Measurements from ENCODE around the gene HEPACAM. TPM values are rescaled to one million over a fixed set of nuclear protein-coding genes. Genes with fewer than 3 reads are reported as not detected.

The HEPACAM gene
- polyA plus RNA-seq, 2 of the 4 experiments (the other 2 are of a cell fraction), result not detected

DNA sequence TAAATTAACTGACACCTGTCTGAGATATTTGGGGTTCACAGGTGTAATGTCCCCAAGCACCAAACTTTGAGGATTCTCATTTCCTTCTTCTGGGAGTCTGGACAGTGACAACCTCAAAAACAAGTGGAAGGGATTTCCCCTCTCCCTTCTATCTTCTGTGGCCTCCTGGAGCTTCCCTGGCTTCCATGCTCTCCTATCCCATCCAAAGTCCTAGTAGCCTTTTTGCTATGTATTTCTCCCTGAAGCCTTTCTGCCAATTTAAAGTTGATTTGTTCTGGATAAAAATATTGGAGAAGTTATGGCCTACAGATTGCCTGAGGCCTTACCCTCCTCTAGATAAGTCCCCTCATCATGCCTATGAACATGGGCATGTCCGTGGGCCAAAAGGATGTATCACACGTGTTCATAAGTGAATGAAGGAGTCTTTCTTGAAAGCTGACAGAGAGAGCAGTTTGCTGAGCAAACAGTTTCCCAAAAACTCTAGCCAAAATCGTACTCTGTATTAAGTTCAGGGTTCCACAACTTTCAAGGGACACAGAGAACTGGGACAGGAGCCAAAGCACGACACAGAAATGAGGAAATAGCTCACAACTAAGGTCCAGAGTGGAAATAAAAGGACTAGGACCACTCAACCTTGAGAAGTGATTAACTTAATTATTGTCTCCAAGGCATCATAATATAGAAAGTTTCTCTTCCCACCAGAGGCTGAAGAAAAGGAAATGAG is 6.7 kb downstream of the HEPACAM start:
- Histone ChIP-seq H3K4me2 (no peak overlapping the region), H3K27ac (no peak overlapping the region), H3K9me3 (no peaks in the 10 kb centered on the region), H3K4me3 (no peak overlapping the region), H3K4me1 (no peaks in the 10 kb centered on the region)
- no peak for ATAC-seq
- DNase-seq (ENCODE audit: low read depth in 1 of 2, low spot score in 1 of 2), result no peak
- CTCF ChIA-PET, result no interaction called here
- TF ChIP-seq, protein P1, sequence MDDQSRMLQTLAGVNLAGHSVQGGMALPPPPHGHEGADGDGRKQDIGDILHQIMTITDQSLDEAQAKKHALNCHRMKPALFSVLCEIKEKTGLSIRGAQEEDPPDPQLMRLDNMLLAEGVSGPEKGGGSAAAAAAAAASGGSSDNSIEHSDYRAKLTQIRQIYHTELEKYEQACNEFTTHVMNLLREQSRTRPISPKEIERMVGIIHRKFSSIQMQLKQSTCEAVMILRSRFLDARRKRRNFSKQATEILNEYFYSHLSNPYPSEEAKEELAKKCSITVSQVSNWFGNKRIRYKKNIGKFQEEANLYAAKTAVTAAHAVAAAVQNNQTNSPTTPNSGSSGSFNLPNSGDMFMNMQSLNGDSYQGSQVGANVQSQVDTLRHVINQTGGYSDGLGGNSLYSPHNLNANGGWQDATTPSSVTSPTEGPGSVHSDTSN (IDR thresholded peaks at IDR 0.05), result no peak
- FAIRE-seq, result no peak
- 1% methylated on average over 4 of the region's 4 CpGs for WGBS (ENCODE audit: missing lambda C conversion rate)
- POLR2A ChIA-PET, result no interaction called here

DNA sequence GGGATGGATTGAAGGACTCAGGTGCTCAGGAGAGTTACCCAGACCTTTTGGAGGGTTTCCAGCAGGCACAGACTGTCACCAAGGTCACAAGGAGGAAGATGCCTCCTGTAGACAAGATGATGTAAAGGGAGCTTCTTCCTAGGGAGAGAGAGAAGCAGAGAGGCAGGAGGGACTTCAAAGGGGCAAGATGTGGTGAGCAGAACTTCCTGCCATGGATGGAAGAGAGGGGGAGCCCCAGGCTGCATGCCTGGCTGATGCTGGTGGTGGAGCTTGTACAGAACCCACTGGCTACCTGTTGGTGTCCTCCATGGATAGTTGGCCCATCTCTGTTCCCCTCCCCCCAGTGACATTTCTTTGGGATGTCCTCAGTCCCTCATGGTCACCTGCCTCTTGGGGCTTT is 12.6 kb downstream of the HEPACAM start:
- no peak for DNase-seq (ENCODE audit: low read depth in 1 of 2, low spot score in 1 of 2)
- CTCF ChIA-PET, result interaction anchor here (0.5 to 1.6 kb wide), 3 partner anchors 9 to 135 kb away, joined by 3 to 4 read pairs (median 3); no protein-coding TSS in a partner anchor
- Histone ChIP-seq H3K4me1 (no peaks in the 10 kb centered on the region), H3K27ac (no peak overlapping the region), H3K9me3 (no peaks in the 10 kb centered on the region), H3K4me3 (no peak overlapping the region), H3K4me2 (no peak overlapping the region)
- POLR2A ChIA-PET, result no interaction called here
- no peak for TF ChIP-seq RAD21 (conservative IDR thresholded peaks at IDR 0.05 in 1 of 2, IDR thresholded peaks at IDR 0.05 in 1 of 2)
- TF ChIP-seq NR3C1 (IDR thresholded peaks at IDR 0.05), result no peak
- FAIRE-seq, result no peak
- ATAC-seq, result no peak

DNA sequence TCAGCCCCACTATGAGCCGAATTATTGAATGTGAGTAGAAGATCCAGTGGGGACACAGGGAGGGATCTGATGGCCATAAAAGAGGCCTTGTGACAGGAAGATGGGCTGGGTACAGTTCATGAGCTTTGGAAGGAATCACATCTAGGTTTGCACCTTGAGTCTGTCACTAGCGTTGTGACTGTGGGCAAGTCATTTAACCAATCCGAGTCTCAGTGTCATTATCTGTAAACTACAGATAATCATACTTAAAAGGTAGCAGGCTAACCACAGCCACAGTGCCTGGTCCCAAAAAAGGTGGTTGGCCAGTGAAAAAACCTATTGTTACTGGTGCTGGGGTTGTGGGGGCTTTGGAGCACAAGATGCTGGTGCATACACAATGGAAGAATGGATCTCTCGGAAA is 13.0 kb downstream of the HEPACAM start:
- no peak for ATAC-seq
- no peak overlapping the region for H3K4me3 ChIP-seq
- H3K9me3 ChIP-seq, result no peaks in the 10 kb centered on the region
- CTCF ChIA-PET, result interaction anchor here (0.6 to 1.6 kb wide), 2 partner anchors 10 to 21 kb away, joined by 3 read pairs; no protein-coding TSS in a partner anchor
- no peaks in the 10 kb centered on the region for H3K4me1 ChIP-seq
- H3K27ac ChIP-seq, result no peak overlapping the region
- POLR2A ChIA-PET, result no interaction called here
- TF ChIP-seq, protein P2, sequence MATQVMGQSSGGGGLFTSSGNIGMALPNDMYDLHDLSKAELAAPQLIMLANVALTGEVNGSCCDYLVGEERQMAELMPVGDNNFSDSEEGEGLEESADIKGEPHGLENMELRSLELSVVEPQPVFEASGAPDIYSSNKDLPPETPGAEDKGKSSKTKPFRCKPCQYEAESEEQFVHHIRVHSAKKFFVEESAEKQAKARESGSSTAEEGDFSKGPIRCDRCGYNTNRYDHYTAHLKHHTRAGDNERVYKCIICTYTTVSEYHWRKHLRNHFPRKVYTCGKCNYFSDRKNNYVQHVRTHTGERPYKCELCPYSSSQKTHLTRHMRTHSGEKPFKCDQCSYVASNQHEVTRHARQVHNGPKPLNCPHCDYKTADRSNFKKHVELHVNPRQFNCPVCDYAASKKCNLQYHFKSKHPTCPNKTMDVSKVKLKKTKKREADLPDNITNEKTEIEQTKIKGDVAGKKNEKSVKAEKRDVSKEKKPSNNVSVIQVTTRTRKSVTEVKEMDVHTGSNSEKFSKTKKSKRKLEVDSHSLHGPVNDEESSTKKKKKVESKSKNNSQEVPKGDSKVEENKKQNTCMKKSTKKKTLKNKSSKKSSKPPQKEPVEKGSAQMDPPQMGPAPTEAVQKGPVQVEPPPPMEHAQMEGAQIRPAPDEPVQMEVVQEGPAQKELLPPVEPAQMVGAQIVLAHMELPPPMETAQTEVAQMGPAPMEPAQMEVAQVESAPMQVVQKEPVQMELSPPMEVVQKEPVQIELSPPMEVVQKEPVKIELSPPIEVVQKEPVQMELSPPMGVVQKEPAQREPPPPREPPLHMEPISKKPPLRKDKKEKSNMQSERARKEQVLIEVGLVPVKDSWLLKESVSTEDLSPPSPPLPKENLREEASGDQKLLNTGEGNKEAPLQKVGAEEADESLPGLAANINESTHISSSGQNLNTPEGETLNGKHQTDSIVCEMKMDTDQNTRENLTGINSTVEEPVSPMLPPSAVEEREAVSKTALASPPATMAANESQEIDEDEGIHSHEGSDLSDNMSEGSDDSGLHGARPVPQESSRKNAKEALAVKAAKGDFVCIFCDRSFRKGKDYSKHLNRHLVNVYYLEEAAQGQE (IDR thresholded peaks at IDR 0.05), result no peak
- TF ChIP-seq JUNB (IDR thresholded peaks at IDR 0.05) (no peak), HOXB13 (CRISPR knock-in tag; IDR thresholded peaks at IDR 0.05; ENCODE audit: low read depth) (no peak), HOXA7 (CRISPR knock-in tag; IDR thresholded peaks at IDR 0.05) (no peak)
- 56% methylated on average over 4 of the region's 4 CpGs for WGBS (ENCODE audit: missing lambda C conversion rate)
- H3K4me2 ChIP-seq, result no peak overlapping the region
- no peak for FAIRE-seq
- no peak for DNase-seq (ENCODE audit: low read depth in 1 of 2, low spot score in 1 of 2)

DNA sequence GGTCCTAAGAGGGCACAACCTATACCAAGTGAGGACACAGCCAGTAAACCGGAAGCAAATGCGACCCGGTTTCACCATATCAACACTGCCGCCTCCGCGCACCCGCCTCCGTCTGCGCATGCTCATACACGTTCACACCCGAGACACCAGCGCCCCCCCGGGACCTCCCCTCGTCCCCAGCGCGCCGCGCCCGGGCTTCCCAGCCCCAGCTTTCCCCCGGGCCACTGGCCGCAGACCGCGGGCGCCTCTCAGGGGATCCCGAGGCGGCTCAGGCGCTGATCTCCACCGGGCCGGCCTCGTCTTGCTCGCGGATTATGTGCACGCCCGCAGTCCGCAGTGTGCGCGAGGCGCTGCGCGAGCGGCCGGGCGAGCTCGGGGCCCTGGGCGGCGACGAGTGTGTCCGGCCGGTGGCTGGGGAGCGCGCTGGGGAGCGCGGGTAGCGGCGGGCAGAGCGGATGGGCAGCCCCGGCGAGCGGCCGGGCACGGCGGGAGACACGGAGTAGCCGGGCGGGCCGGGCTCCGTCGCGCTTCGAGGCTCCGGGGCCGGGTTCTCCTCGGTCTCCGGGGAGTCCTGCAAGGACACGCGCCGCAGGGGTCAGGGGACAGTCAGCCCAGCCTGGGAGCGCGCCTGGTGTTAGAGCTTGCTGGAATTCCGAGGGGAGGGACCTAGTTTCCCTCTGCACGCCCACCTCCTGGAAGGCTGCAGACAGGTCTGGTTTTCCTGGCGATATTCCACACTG is 14.8 kb downstream of the HEPACAM start:
- CTCF ChIA-PET, result interaction anchor here (1.0 kb wide), 1 partner anchor 45 kb away, joined by 3 read pairs; no protein-coding TSS in a partner anchor
- POLR2A ChIA-PET, result no interaction called here
- 46% methylated on average over 9 of the region's 82 CpGs for WGBS (ENCODE audit: missing lambda C conversion rate)
- H3K9me3 ChIP-seq, result no peaks in the 10 kb centered on the region
- DNase-seq (ENCODE audit: low read depth in 1 of 2, low spot score in 1 of 2), result peak; percentile 22 to 45
- peak overlapping the region; percentile 75 for H3K4me2 ChIP-seq
- H3K4me1 ChIP-seq, result no peaks in the 10 kb centered on the region
- peak in 1 of 2 experiments; percentile 71; a peak in 3 of 6 replicates for ATAC-seq
- H3K4me3 ChIP-seq, result peak overlapping the region; percentile 32; the same call in 2 of the 3 replicates
- FAIRE-seq, result no peak
- H3K27ac ChIP-seq, result peak overlapping the region; percentile 20 to 67; a peak in 3 of 6 replicates
- TF ChIP-seq HOXA7 (CRISPR knock-in tag; IDR thresholded peaks at IDR 0.05) (no peak), NPAS2 (CRISPR knock-in tag; IDR thresholded peaks at IDR 0.05; ENCODE audit: borderline replicate concordance) (no peak), CEBPB (IDR thresholded peaks at IDR 0.05) (no peak), HOXB5 (CRISPR knock-in tag; IDR thresholded peaks at IDR 0.05) (no peak), MAZ (IDR thresholded peaks at IDR 0.05; ENCODE audit: borderline replicate concordance, low read depth, low read length) (no peak), FOSB (CRISPR knock-in tag; IDR thresholded peaks at IDR 0.05) (no peak), KDM1A (IDR thresholded peaks at IDR 0.05; ENCODE audit: low read depth) (no peak), SREBF2 (IDR thresholded peaks at IDR 0.05) (no peak), NFE2L2 (conservative IDR thresholded peaks at IDR 0.05; ENCODE audit: low read length) (no peak)
- TF ChIP-seq, protein P3, sequence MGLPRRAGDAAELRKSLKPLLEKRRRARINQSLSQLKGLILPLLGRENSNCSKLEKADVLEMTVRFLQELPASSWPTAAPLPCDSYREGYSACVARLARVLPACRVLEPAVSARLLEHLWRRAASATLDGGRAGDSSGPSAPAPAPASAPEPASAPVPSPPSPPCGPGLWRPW (IDR thresholded peaks at IDR 0.05), result no peak
- TF ChIP-seq, protein P4, sequence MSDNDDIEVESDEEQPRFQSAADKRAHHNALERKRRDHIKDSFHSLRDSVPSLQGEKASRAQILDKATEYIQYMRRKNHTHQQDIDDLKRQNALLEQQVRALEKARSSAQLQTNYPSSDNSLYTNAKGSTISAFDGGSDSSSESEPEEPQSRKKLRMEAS (IDR thresholded peaks at IDR 0.05), result peak; percentile 37; the same call in 1 of the 2 replicates
- TF ChIP-seq, protein P5, sequence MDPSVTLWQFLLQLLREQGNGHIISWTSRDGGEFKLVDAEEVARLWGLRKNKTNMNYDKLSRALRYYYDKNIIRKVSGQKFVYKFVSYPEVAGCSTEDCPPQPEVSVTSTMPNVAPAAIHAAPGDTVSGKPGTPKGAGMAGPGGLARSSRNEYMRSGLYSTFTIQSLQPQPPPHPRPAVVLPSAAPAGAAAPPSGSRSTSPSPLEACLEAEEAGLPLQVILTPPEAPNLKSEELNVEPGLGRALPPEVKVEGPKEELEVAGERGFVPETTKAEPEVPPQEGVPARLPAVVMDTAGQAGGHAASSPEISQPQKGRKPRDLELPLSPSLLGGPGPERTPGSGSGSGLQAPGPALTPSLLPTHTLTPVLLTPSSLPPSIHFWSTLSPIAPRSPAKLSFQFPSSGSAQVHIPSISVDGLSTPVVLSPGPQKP (IDR thresholded peaks at IDR 0.05; ENCODE audit: low read depth, low read length), result no peak
- TF ChIP-seq, protein P6, sequence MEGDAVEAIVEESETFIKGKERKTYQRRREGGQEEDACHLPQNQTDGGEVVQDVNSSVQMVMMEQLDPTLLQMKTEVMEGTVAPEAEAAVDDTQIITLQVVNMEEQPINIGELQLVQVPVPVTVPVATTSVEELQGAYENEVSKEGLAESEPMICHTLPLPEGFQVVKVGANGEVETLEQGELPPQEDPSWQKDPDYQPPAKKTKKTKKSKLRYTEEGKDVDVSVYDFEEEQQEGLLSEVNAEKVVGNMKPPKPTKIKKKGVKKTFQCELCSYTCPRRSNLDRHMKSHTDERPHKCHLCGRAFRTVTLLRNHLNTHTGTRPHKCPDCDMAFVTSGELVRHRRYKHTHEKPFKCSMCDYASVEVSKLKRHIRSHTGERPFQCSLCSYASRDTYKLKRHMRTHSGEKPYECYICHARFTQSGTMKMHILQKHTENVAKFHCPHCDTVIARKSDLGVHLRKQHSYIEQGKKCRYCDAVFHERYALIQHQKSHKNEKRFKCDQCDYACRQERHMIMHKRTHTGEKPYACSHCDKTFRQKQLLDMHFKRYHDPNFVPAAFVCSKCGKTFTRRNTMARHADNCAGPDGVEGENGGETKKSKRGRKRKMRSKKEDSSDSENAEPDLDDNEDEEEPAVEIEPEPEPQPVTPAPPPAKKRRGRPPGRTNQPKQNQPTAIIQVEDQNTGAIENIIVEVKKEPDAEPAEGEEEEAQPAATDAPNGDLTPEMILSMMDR (IDR thresholded peaks at IDR 0.05), result no peak

Data from A549 (cell line).